HG03520 (cell line): ENCODE data around the gene EYS.

Source experiments
- ATAC-seq: cut with Tn5 transposase; IDR thresholded peaks from one replicate; pipeline ENCODE4 v1.9.1; 2021; ENCODE audit warnings: mild to moderate bottlenecking, moderate library complexity; ENCODE audit not compliant: unreplicated experiment

Gene EYS

DNA sequence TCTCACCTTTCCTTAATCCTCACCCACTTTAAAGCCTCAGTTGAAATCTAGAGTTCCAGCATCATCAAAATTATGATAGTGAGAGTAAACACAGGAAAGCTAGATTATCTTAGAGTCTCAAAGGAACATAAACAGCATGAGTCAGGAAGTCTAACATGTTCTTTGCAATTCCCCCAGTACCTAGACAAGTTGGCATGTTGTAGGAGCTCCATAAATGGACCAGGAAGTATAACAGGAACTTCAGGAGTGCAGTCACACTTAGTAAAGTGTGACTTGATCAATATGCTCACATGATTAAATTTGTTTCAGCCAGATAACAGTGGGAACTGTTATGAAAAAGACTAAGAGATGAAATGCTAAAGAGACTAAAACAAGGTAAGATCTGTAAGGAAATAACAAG is 834.4 kb downstream of the EYS start:
- ATAC-seq = no peak

DNA sequence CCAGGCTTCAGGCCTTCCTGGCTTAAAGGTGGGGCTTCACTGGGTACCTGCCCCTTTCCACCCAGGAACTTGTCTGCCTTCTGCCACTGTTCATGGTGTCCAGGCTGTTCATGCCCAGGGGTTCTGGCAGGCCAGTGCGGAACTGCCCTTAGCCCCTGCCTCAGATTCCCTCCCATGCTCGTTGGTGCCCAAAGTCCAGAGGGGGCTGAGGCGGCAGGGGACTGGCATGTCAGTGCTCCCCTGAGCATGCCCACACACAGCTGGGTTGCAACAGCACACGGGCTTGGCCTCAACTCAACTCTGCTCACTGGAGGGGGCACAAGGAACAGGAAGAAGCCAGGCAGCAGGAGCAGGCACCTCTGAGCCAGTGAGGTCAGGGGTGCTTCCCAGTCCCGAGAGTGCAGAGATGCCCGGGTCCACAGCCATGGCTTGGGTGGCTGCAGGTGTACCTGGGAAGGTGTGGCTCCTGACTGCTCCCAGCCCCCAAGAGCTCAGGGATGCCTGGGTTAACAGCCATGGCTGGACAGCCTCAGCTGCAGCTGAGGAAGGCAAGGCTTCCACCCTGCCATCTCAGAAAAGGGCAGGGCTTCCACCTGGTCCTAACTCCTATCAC is 845.9 kb downstream of the EYS start:
- no peak for ATAC-seq

DNA sequence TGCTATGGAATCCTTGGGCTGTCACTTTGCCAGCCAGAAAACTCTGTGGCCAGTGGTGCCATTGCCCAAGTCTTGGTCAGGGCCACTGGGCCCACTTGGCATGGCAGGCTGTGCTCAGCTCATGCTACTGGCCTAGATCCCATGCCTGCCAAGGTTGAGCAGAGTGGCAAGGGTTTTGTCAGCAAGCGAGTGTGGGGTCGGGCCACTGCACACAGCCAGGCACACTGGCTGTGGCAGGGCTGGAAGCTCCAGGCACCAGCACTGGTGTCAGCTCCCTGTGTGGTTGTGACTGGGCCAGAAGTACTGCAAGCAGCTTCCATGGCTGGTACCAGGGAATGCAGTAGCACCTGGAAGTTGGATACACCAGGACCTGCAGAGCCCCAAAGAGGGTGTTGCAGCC is 846.8 kb downstream of the EYS start:
- no peak for ATAC-seq

DNA sequence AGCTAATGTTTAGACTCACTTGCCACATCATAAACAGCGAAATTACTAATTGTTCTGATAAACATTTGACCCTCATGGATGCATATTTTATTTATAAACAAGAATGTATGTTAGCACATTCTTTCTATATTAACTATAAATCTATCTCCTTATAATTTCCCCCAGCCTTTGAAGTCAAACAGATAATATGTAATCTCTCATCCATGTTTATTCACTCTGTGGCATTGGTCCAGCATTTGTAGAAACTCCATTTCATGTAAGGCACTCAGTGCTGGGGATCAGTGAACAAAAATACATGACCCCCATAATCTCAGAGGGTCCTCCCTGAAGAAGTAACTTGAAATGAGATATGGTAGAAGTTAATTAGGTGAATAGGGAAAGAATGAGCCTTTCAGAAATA is 856.9 kb downstream of the EYS start:
- ATAC-seq = no peak

DNA sequence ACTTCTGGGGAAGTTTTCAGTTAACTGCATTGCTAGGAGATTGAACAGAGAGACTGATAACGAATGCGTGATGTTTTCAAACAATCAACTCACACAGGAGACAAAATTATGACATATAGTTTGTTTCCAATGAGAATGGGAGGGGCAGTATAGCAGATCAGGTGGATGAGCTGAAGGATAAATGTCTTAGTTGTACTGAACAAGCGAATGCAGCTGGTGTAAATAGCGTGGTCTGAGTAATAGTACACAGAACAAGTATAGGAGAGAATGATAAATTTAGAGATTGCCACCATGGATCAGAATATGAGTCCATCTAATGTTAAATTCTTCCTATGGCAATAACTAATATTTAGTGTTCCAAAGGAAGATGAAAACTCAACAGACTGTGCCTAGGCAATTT is 858.6 kb downstream of the EYS start:
- ATAC-seq = no peak

DNA sequence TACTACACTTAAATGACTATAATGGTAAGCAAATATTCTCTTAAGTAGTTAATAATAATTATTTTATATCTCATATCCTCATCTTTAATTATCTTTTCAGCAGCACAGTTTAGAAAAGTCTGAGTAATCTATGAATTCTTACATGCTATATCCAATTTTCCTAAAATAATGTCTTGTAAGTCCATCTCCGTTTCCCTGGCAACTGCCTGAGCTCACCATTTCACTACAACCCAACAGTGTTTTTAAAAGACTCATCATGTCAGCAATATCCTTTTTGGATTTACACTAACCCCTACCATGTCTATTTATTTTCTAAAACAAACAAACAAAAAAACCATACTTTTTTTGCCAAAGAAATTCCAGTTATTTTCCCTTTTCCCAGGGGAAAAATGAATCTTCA is 859.6 kb downstream of the EYS start:
- no peak for ATAC-seq

DNA sequence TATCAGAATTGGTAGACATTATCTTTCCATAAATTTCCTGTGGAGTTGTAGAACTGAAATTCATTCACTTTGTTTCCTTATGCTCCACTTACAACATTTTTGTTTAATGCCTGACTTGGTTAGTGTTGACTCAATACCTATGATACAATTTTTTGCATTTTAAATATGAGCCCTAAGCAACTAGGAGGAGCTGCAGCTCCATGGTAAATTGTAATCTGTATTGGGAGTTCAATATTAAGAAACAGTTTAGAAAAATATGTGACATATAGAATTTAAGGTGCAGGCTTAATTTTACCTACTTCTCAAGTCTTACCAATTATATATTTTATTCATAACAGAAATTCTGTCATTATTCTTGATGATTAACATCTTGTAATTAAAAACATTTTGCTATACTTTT is 868.3 kb downstream of the EYS start:
- ATAC-seq = no peak

DNA sequence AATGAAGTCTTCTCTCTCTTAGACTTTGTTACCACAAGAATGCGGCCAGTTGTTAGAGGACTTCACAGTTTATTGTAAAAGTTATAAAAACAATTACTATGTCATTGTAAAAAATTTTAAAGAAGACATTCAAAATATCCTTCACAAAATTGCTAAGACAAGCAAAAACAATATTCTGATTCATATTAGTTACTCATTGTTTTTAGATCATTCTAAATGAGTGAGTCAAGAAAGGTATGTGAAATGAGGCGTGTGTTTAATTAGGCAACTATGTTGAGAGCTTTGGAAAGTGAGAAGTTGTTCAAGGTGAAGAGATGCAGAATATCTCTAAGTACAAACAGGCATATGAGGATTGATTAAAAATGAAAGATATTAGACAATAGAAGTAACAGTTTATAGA is 875.3 kb downstream of the EYS start:
- no peak for ATAC-seq

DNA sequence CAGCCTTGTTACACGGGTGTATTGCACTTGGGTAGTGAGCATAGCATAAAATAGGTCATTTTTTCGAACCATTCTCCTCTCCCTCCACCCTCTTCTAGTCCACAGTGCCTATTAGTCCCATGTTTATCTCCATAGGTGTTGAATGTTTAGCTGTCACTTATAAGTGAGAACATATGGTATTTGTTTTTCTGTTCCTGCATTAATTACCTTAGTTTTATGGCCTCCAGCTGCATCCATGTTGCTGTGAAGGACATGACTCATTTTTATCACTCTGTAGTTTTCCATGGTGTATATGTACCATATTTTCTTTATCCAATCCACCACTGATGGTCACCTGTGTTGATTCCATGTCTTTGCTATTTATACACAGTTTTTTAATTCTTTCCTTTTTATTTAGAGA is 889.5 kb downstream of the EYS start:
- ATAC-seq = no peak

DNA sequence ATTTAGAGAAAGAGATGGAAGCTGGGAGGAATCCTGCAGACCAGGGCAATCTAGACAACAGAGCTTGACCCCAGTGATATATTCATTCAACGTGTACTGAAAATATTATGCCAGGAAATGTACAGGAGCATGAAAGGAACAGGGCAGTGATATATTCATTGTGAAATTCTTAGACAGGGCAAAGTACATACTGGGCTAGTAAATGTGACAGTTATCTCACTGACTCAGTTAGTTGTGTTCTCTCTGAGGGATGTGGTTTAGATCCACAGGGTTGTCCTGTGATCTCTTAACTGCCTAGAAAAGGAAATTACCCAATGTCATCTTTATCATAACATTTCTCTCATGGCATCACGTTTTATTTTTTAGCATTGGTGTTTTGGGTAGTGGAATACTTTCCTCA is 891.3 kb downstream of the EYS start:
- no peak for ATAC-seq

DNA sequence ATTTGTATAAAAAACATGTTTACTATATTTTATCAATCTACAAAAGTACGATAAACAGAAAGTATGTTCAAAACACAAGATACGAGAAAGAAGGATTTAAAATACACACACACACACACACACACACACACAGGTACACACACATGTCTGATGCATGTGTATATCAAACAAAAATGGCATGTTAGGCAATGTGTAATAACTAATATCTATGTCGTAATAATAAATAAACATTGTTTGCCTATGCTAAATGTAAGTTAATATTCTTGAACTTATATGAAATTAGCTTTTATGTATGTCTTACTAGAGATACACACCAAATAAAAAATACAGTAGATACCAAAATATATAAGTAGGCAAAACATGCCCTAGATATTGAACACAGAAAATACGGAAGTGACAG is 894.9 kb downstream of the EYS start:
- ATAC-seq = no peak

DNA sequence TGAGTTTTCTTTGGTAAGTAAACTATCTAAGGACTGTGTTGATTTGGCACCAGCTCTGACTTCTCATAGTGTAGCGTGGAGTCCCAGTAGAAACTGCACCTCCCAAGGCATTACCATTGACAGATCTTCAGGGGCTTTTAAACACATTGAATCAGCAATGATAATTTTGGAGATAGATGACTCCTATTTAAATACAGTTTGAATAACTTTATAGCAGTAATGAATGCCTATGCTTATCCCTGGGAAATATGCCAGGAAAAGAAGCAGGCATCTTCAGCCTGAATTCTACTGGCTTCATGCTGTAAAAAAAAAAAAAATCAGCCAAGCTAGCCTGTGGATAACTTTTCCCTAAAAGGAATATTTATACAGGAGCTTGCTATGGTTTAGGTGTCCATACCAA is 895.9 kb downstream of the EYS start:
- ATAC-seq = no peak

DNA sequence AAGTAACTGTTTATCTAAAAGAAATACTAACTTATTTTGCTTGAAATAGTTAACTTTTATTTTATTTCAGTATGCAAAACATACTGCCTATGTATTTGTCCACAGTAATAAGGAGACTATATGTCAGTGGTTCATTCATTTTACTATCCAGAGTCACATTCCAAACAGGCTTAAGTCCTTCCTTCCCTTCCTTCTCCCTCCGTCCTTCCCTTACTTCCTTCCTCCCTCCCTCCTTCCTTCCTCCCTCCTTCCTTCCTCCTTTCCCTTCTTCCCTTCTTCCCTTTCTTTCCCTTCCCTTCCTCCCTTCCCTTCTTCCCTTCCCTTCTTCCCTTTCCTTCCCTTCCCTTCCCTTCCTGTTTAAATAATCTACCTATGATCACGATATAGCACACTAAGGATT is 899.2 kb downstream of the EYS start:
- ATAC-seq = no peak

DNA sequence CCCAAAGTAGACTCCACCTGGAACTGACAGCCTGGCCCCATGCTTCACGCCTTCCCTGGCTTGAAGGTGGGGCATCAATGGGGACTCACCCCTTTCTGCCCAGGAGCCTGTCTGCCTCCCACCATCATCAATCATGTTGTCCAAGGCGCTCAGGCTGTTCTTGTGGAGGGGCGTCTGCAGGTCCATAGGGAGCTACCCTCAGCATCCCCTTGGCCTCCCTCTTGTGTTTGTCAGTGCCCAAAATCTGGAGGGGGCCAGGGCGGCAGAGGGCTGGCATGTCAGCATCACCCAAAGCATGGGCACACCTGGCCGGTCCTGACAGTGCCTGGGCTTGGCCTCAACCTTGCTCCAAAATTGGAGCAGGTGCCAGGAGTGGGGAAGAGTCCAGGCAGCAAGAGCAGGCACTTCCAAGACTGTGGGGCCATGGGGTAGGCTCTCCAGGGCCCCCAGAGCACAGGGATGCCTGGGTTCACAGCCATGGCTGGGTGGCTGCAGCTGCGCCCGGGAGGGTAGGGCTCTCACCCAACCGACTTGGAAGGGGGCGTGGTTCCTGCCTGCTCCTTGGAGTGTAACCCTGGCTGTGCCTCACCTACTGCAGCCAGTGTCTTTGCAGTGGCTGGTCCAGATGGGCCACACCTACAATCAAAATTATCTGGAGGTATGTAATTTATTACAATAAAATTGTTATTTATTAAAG is 903.4 kb downstream of the EYS start:
- ATAC-seq = no peak

DNA sequence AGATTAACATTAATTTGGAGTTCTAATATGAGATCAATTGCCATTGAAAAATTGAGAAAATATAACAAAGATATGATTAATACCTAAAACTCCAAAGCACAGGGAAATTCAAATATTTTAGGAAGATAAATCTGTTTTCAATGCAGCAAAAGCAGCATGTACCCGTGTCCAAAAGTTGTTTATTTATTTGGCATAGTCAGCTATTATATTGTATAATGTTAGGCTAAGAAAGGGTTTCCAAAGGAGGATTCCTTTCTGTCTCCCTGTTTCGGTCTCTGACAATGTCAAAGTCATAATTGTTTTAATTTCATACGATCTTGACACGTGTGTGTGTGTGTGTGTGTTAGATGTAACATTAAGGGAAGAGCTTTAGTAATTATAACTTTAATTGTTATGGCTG is 914.5 kb downstream of the EYS start:
- no peak for ATAC-seq

DNA sequence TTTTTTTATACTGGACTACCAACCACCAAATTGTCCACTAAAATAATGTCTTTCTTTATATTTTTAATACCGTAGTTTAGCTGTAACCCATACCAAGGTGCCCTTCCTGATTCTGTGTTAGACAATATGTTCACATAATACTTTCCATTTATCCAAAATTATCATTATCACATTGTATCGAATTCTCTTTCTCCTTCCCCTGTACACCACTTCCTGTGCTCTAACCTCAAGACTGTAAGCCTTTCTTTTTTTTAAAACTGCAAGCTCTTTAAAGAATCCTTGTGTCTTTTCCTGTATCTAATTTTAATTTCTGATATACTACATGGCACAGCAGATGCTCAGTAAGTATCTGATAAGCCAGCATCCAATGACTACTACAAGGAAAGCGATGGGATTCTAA is 917.5 kb downstream of the EYS start:
- no peak for ATAC-seq

DNA sequence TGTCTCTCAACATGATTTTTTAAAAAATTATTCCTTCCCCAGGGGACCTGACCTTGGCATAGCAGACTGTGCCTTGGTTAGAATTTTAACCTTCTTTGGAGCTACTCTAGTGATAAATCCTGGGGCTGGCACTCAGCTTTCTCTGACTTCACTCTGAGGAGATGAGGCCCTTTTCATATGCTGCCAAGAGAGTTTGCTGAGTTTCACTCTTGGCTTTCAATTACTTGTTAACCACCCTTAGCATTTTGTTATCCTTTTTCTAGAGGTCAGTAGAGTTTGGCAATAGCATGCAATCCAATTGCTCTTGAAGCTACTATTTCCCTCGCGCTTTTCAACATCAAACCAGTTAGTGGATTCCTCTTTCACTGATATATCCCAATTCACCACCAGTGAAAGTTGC is 920.3 kb downstream of the EYS start:
- ATAC-seq = no peak

DNA sequence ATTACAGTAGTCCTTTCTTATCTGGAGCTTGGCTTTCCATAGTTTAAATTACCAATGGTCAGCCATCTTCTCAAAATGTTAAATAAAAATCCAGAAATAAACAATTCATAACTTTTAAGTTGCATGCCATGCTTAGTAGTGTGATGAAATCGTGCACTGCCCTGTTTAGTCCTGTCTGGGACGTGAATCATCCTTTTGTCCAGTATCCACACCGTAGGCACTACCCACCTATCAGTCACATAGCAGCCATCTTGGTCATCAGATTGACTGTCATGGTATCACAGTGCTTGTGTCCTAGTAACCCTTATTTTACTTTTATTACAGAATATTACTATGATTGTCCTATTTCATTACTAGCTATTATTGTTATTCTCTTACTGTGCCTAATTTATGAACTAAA is 924.1 kb downstream of the EYS start:
- no peak for ATAC-seq

DNA sequence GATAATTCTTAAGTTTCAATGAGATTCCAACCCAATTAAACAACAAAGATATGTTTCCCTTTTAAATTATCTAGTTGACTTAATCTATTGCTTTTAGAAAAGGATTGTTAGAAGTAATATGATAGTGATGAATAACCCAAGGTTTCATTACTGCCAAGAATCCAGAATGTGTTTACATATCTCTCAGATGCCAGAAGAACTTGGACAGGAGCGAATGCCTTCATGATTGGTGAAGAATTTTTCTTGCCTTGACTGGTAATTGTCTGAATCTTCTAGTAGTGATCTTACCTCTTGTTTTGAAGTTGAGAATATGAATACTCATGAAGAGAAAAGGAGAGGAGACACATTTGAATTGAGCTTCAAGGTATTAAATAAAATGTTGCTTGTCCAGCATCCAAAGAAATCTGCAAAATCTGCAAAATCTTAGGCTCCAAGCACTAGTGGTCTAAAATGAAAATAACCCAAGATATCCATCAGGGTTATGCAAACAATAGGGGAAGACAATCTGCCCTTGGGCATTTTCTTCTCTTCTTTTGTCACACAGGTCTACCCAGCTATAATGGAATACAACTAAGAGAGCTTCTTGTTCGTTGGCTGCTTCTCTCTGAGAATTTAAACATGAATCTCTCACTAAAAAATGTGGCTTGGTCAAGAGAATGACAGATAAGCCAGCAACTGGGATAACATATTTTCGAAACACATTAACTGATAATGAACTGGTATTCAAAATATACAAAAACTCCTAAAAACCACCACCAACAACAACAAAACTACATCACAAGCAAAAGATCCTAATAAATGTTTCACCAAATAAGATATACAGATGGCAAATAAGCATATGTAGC is 928.9 kb downstream of the EYS start:
- no peak for ATAC-seq

DNA sequence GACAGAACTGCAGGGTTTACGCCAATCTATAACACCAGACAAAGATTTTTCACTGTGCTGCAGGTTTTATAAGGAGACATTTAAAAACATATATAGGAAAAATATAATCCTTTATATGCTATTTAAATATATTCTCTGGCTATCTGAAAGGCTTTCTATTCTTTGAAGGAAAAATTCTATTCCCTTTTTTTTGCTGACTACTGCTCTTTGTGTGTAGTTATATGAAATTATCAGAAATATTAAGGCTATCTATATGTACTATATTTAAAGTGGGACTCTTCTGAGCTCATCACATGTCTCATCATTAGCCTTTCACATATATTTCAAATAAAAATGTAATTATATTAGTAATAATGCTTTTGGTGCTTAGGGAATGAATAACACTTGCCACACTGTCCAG is 930.7 kb downstream of the EYS start:
- no peak for ATAC-seq

DNA sequence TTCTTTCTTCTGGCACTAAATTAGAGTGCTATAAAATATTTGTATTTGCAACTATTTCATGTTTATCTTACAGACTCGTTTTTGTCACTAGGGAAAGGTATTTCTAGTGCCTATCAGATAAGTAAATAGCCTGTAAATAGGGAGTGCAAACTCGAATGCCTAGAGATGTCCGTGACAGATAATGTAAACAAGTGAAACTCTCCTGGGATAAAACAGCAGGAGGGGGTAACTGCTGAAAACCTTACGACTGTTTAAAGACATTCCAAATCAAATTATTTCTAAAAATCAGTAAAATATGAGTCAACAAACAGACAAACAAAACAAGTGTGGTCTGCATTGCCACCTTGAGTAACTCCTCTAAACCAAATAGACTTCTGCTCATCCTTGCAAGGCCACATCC is 932.1 kb downstream of the EYS start:
- ATAC-seq = no peak

DNA sequence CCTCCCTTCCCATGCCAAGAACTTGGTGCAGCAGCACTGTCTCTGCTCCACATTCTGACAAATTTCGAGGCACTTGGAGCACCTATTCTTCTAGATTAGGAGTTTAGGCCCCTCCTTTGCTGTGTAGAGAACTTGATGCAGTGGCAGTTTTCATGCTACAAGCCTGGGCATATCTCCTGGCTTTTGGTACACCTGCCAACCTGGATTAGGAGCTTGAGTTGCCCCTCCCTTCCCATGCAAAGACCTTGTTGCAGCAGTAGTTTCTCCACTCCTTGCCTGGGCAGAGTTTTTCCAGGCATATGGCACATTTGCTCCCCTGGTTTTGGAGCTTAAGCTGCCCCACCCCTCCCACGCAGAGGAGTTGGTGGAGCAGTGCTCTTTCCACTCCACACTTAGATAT is 956.1 kb downstream of the EYS start:
- ATAC-seq = no peak
